GM12878 (cell line): ENCODE results near the gene GRIK3.

Experiments used
- CREM ChIP-seq: IDR thresholded peaks from 2 replicates; pipeline ENCODE4 v1.6.1; 2014; ENCODE audit warnings: antibody characterized with exemption, low read depth
- POLR2A ChIP-seq: IDR thresholded peaks from 2 replicates; pipeline ENCODE4 v1.6.1; 2011; ENCODE audit warnings: low read depth, mild to moderate bottlenecking, low read length

DNA sequence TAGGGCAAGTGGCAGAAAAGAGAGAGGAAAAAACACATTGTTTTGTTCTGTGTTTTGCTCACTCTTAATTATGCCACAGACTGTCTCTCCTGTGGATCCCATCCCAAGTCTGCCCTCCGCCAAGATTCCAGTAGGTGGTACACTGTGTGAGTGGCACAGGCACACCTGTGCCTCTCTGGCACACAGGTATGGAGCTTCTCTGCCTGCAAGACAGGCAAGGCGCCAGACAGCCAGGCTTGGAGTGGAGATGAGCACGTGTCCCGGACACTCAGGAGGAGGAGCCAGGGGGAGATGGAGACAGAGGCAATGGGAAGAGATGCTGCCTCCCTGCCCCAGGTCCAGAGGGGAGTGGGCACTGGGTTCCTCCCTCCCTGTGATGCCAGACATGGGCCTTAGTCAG is 6.5 kb upstream of the GRIK3 start:
- TF ChIP-seq CREM (no peak), POLR2A (no peak)
